Heart left ventricle (tissue), 16 donors: ENCODE results near the gene HNRNPA3. TPM values are rescaled to one million over a fixed set of nuclear protein-coding genes. Genes with fewer than 3 reads are reported as not detected.
A peak's percentile ranks its signal among the peaks of the same experiment; 100 is the strongest.

ENCODE experiments used
- ATAC-seq, 4 donors: fragments of 200-7000 bp; cut with Tn5 transposase; one replicate each; pipeline ENCODE4 v1.9.1; 2020 to 2022; ENCODE audit warnings: moderate library complexity in 4 of 4, mild to moderate bottlenecking in 3 of 4, moderate number of reproducible peaks in 1 of 4
- DNase-seq, 5 donors: peaks; one replicate each; pipeline ENCODE4 v3.0.0-alpha.2; 2020
- H3K27ac ChIP-seq, 12 donors: fragments of 200-600 bp; sonication (generic) in 4 of 12; one replicate each; pipeline versions ENCODE4 v1.5.0 to v1.8.0; 2016 to 2022; ENCODE audit warnings: mild to moderate bottlenecking in 2 of 12
- H3K27me3 ChIP-seq, 9 donors: fragments of 200-600 bp; sonication (generic) in 2 of 9; one replicate each; pipeline versions ENCODE4 v1.5.1 to v1.8.0; 2016 to 2022; ENCODE audit warnings: mild to moderate bottlenecking in 3 of 9
- H3K36me3 ChIP-seq, 9 donors: fragments of 200-600 bp; sonication (generic) in 2 of 9; one replicate each; pipeline versions ENCODE4 v1.5.0 to v1.8.0; 2018 to 2022; ENCODE audit warnings: mild to moderate bottlenecking in 2 of 9
- H3K4me1 ChIP-seq, 12 donors: fragments of 200-600 bp; sonication (generic) in 4 of 12; one replicate each; pipeline versions ENCODE4 v1.5.0 to v1.8.0; 2016 to 2022; ENCODE audit warnings: mild to moderate bottlenecking in 3 of 12
- H3K4me3 ChIP-seq, 12 donors: fragments of 200-600 bp; sonication (generic) in 4 of 12; one replicate each; pipeline versions ENCODE4 v1.5.0 to v1.8.0; 2017 to 2022; ENCODE audit warnings: mild to moderate bottlenecking in 9 of 12, moderate library complexity in 4 of 12
- H3K9me3 ChIP-seq, 12 donors: fragments of 200-600 bp; sonication (generic) in 4 of 12; one replicate each; pipeline versions ENCODE4 v1.5.0 to v1.8.0; 2016 to 2022; ENCODE audit warnings: mild to moderate bottlenecking in 1 of 12
- CTCF ChIP-seq, 12 donors: fragments of 200-600 bp; sonication (generic) in 4 of 12; IDR thresholded peaks; one replicate each; pipeline versions ENCODE4 v1.5.0 to v1.8.0; 2018 to 2022; ENCODE audit warnings: antibody characterized with exemption in 12 of 12, mild to moderate bottlenecking in 5 of 12
- POLR2A ChIP-seq, 2 donors: fragments of 450-650 bp; IDR thresholded peaks; one replicate each; pipeline ENCODE4 v1.6.1; 2017; ENCODE audit warnings: antibody characterized with exemption in 2 of 2, mild to moderate bottlenecking in 2 of 2, moderate library complexity in 2 of 2
- WGBS, 4 donors: extraction: QIAGEN DNeasy Blood & Tissue Kit in 2 of 4; methylation state at CpG; one replicate each; pipeline versions ENCODE4 v1.1.5 to v1.1.7; 2013 to 2018; 5-methylcytosine and 5-hydroxymethylcytosine counted together
- intact Hi-C, 10 donors: fragments of 100-400 bp; cut with DNase I; formaldehyde crosslinking; loops; one replicate each; pipeline versions ENCODE4 v1.11.1 to v1.14.2; 2022
- long read RNA-seq, 3 donors: library from polyadenylated mRNA; unstranded; transcript quantifications; one replicate each; pipeline ENCODE4 v2.0.0, GENCODE V29; 2020 to 2021
- polyA plus RNA-seq, 2 donors: library from polyadenylated mRNA; stranded (reverse); fragments of 200-250 nt; gene quantifications; one replicate each; pipeline ENCODE4 v1.2.3, GENCODE V29; 2013
- total RNA-seq, 9 donors: library from RNA; depleted of rRNA in 2 of 9; stranded (reverse); fragments of >200 nt in 2 of 9; fragmentation: NEBNext Ultra II Directional in 3 of 9; extraction: Animal tissue kit (Norgen Biotek cat#: 25700) in 3 of 9; gene quantifications; one replicate each; pipeline versions ENCODE4 v1.1.0 to v1.2.4, GENCODE V29; 2016 to 2023
- donor health status: ischemic (EF 13 %, LVEDD 7.1; RV severe dilation, severe dysfunction).
- donor health status: healthy with polysubstance abuse.
- donor health status: DM: no; HTN: yes; CAD: no.
- donor health status: DM: no; HTN: no; CAD: no.
- donor health status: ischemic (EF 25% LVEDD 6.9; RV normal size, moderate dysfunction).
- donor health status: ischemic (EF 25% LVEDD 5.7; RV mildly dilated, moderate dysfunction).
- donor health status: healthy.
- donor health status: DM: yes; HTN: yes; CAD: no.
- donor health status: ischemic (EF 35%, LVEDD 5.7; RV mildly dilated, moderate dysfunction).
- donor health status: nonischemic (EF 11% LVEDD 7.7; RV severe dilation, severe dysfunction).
- donor health status: DM: yes; HTN: yes; CAD: no.
- donor health status: PGD.
- donor health status: ischemic (EF 29% LVEDD 5.4; RV normal size, mild dysfunction).
- donor health status: nonischemic (EF 23%, LVEDD 6.1; RV moderate dilation, normal function).

Gene HNRNPA3
- total RNA-seq, result 100 to 1,000 TPM in 1 of 9 donors, 10 to 100 TPM in 8; 12.7 to 110 (median 73.3) TPM
- polyA plus RNA-seq, result 100 to 1,000 TPM in 1 of 2 donors, 10 to 100 TPM in 1; 64.6 to 134 TPM
- long read RNA-seq, donor 1, full-length matches to known transcripts, result 13 of 28 reads
- long read RNA-seq, donor 1, partial matches to known transcripts, result 6 of 28 reads
- long read RNA-seq, donor 1, other reads (novel, unspliced or antisense), result 9 of 28 reads
- long read RNA-seq, donor 2, full-length matches to known transcripts, result 20 of 36 reads
- long read RNA-seq, donor 2, partial matches to known transcripts, result 4 of 36 reads
- long read RNA-seq, donor 2, other reads (novel, unspliced or antisense), result 12 of 36 reads
- long read RNA-seq, donor 3, full-length matches to known transcripts, result 13 of 23 reads
- long read RNA-seq, donor 3, partial matches to known transcripts, result 4 of 23 reads
- long read RNA-seq, donor 3, other reads (novel, unspliced or antisense), result 6 of 23 reads

DNA sequence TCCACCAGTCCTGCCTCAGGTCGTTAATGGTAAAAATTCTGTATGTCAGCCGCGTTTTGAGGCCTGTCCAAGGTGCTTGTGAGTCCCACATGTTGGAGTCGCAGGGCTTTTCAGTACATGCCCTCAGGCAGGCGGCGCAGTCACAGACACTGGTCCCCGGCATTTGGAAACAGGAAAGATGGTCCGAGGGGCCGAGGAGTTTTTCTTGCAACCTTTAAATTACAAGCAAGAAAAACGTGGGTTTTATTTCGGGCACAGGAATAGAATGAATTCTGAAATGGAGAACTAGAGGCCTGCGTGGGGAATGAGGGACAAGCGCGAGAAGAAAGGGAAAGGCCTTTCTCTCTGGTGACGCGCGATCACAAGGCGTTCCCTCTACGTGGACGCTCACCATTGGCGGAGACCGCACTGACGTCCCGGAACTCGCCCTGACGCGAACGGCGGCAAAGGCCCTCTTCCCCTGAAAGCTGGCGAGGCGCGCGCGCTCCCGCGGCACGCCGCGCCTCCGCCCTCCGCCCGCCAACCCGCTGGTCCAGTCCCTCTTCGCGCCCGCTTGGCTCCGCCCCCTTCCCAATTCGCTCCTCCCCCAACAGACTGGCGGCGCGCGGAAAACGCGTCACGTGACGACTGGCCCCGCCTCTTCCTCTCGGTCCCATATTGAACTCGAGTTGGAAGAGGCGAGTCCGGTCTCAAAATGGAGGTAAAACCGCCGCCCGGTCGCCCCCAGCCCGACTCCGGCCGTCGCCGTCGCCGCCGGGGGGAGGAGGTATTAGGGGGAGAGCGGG is at the start of gene HNRNPA3:
Gene HNRNPA3 (plus strand): TSS at position 689 of the 785 bp plus-strand sequence. CDS start 6 bp downstream, at position 695.
- WGBS, 4 donors, result 0 to 5% (median 2%) methylated on average over 34 to 74 of the region's 74 CpGs
- H3K27ac ChIP-seq, result peak within 1 kb of the TSS; percentile 95 to 100 (median 99)
- no peaks in the 10 kb centered on the region for H3K9me3 ChIP-seq
- ATAC-seq, result peak; percentile 94 to 97 (median 96)
- peaks cover 3 to 35% (median 22%) of the 10 kb centered on the region in 9 donors for H3K36me3 ChIP-seq
- DNase-seq, result peak; percentile 99 to 100 (median 99)
- peaks cover 10 to 52% (median 45%) of the 10 kb centered on the region in 12 donors for H3K4me1 ChIP-seq
- intact Hi-C loops, result loop anchor here (1.0 to 5.0 kb wide), 11 partner anchors 31 to 115 kb away; partner anchors contain the start of gene NFE2L2 (in 5 of the 10)
- TF ChIP-seq CTCF (IDR thresholded peaks at IDR 0.05), result peak in 9 of 12 donors; percentile 19 to 57 (median 35)
- peak; percentile 30 to 86 for TF ChIP-seq POLR2A (IDR thresholded peaks at IDR 0.05)
- H3K27me3 ChIP-seq, result no peaks in the 10 kb centered on the region
- peak within 1 kb of the TSS; percentile 60 to 96 (median 82) for H3K4me3 ChIP-seq

GRCh38 chr2:177164131-177164530 is 48.5 kb upstream of the HNRNPA3 start:
- Histone ChIP-seq H3K27ac (peak overlapping the region in 6 of 12 donors; percentile 83 to 90 (median 85)), H3K9me3 (no peaks in the 10 kb centered on the region), H3K27me3 (no peaks in the 10 kb centered on the region), H3K4me3 (peak overlapping the region in 10 of 12 donors; percentile 28 to 64 (median 48)), H3K4me1 (peaks cover 5 to 28% (median 17%) of the 10 kb centered on the region in 12 donors), H3K36me3 (no peaks in the 10 kb centered on the region)
- TF ChIP-seq CTCF (IDR thresholded peaks at IDR 0.05) (no peak), POLR2A (IDR thresholded peaks at IDR 0.05) (no peak)
- intact Hi-C loops, result loop anchor here (1.0 to 10.0 kb wide), 19 partner anchors 48 to 598 kb away; partner anchors contain the start of genes NFE2L2 (in 4 of the 10) and HNRNPA3 (in 2 of the 10)
- 9 to 19% (median 11%) methylated on average over 3 of the region's 3 CpGs for WGBS, 4 donors
- ATAC-seq (no peak), DNase-seq (no peak)

GRCh38 chr2:177164584-177165052 is 48.0 kb upstream of the HNRNPA3 start:
- TF ChIP-seq CTCF (IDR thresholded peaks at IDR 0.05), result peak; percentile 99 to 100 (median 100)
- no peak for TF ChIP-seq POLR2A (IDR thresholded peaks at IDR 0.05)
- Histone ChIP-seq H3K27me3 (no peaks in the 10 kb centered on the region), H3K9me3 (no peaks in the 10 kb centered on the region), H3K27ac (peak overlapping the region; percentile 80 to 93 (median 85)), H3K36me3 (no peaks in the 10 kb centered on the region), H3K4me1 (peaks cover 5 to 28% (median 17%) of the 10 kb centered on the region in 12 donors), H3K4me3 (peak overlapping the region in 11 of 12 donors; percentile 23 to 64 (median 47))
- intact Hi-C loops, result loop anchor here (1.0 to 10.0 kb wide), 22 partner anchors 48 to 598 kb away; partner anchors contain the start of genes NFE2L2 (in 7 of the 10) and HNRNPA3 (in 4 of the 10)
- WGBS, 4 donors, result 1 to 2% (median 1%) methylated on average over 13 of the region's 13 CpGs
- DNase-seq (peak; percentile 78 to 89 (median 81)), ATAC-seq (peak; percentile 86 to 93 (median 89))
